AG08395 (cell line): ENCODE results near the gene CEP57L1.

Source experiments
- DNase-seq: peaks from one replicate; pipeline ENCODE4 v3.0.0; 2012; ENCODE audit warnings: mixed read lengths, low spot score

The CEP57L1 gene

DNA sequence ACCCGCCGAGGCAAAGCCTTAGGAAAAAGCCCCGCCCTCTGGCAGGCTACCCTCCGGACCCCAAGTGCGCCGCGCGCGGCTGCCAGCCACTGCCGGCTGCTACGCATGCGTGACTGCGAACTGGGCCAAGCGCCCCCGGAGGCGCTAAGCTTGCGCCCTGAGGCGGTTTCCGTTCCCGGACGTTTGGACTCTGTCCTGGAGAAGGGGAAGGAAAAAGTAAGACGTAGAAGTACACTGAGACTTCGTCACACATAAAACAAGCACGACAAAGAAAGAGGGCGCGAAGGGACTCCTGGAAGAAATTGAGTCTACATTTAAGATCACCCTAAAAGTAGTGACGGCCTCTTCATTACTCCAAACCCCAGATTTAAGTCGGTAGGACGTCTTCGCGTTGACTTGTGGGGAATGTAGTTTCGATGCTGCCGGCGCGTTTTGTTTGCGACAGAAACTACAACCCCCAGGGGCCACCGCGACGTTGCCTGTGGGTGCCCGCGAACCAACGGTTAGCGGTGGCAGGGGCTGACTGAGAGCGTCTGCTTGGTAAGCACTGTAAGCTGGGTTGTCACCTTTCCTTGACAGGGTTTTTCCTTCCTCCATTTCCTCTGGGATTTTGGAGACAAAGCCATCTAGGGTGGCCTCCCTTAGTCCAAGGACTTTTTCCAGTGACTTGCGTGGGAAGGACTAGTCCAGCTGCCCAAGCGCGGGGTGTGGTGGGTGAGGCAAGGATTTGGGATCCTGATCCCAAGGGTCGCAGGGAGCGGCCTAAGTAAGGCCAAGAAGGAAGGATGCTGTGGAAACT, at the start of gene CEP57L1:
Gene CEP57L1, plus strand, starts transcription at position 472 of the 799 bp plus-strand sequence. CDS start 49,715 bp downstream, outside the sequence.
- peak; percentile 84 for DNase-seq

DNA sequence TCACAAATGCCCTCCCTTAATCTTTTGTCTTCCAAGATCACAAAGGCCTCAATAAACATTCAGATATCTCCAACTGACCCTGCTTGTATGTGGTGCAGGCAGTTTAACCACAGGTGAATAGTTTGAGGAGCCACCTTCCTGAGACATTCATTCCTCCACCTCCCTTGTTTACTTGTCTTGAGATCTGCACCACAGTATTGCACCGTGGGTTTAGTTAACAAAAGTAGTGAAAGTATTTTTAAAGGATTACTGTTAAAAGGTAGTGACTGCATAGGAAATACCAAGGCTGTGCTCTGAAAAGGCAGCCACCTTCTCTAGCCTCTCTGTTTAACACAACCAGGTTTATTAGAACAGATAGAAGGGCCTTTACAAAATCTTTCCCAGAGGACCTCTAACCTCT, 47.1 kb upstream of the CEP57L1 start:
- DNase-seq = no peak

DNA sequence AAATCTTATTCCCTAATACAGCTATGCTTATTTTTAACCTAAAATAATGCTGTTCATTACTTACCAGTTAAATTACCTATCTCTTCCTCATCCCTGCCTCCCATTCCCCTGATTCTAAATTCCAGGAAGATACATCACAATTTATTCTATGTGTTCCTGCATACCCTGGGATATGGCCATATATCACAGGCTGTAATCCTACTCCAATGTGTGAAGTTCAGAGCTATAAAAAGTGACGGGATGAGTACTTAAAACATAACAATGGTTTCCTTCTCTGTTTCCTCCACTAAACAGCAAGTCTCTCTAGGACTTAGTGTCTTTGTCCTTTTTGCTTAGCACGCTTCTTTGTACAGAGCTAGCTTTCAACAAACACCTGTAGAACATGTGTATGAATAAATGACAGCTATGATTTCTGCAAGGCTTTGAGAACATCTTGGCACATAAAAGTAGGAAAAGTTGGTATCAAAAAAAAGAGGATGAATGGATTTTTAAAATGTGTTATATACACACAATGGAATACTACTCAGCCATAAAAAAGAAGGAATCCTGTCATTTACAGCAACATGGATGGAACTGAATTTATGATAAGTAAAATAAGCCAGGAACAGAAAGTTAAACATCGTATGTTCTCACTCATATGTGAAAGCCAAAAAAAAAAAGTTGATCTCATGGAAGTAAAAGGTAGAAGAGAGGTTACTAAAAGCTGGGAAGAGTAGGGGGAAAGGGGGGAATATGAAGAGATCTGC, 46.5 kb upstream of the CEP57L1 start:
- no peak for DNase-seq

DNA sequence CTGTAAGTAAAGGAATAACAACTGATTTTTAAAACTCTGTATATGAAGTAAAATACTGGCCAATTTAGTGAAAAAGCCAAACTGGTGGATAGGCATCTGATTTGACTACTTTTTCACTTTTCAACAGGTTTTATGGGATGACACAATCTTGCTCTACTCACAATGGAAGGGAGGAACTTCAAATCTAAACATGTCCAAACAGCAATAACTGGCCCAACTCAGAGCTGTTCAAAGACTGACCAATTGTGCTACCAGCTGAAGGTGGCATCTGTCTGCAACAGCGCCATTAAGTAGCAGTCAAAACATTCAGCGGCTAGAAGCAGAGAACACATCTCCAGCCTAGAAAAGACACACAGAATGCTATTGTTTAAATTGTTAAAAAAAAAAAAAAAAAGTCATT, 45.3 kb upstream of the CEP57L1 start:
- no peak for DNase-seq

DNA sequence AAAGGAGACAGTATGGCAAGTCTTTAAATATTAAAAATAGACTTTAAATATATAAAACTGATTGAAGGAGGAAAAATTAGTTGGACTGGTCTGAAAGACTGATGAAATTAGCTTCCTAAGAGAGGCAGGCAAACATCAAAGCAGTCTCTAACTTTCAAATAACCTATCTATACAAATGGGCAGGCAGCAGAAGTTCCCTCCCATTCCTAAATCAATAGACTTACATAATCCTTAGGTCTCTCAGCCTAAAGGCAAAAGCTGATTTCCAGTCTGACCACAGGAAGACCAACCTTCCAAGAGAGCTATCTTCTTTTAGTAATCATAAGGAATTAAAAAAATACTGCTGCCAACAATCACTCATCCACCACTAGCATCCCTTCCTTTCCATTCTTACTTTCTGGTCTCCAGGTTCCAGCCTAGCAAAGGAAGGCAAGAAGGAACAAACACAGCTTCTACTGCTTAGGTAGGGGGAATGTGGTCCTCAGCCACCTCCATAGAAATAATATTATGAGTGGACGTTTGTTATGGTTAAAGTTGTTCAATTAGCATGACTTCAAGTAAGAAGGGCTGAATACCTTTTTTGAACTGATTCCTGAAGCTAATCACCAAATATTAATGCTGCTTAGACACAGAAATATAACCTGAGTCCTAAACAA, 44.7 kb upstream of the CEP57L1 start:
- DNase-seq = no peak

DNA sequence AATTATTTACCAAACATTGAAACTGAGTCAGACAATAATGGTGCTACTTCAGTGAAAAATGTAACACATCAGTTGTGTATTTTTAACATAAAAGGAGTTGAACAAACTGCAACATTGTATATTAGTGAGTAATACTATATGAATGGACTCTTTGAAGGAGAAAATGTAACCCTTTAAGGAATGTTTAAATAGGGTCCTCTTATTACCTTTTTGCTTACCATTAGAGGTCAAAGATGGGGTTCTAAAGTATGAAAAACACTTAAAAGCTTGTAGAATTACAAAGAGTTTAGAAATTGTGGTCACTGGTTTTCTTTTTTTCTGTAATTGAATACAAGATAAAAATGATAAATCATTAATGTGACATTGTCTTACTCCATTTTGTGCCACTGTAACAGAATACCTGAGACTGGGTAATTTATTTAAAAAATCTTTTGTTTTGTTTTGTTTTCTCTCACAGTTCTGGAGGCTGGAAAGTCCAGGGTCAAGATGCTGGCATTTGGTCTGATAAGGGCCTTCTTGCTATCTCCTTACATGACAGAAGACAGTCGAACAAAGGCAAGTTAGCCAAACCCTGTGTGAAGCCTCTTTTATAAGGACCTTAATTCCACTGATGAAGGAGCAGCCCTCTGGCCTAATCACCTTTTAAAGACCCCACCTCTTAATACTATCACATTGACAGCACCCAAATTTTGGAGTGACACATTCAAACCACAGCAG, 43.8 kb upstream of the CEP57L1 start:
- no peak for DNase-seq

DNA sequence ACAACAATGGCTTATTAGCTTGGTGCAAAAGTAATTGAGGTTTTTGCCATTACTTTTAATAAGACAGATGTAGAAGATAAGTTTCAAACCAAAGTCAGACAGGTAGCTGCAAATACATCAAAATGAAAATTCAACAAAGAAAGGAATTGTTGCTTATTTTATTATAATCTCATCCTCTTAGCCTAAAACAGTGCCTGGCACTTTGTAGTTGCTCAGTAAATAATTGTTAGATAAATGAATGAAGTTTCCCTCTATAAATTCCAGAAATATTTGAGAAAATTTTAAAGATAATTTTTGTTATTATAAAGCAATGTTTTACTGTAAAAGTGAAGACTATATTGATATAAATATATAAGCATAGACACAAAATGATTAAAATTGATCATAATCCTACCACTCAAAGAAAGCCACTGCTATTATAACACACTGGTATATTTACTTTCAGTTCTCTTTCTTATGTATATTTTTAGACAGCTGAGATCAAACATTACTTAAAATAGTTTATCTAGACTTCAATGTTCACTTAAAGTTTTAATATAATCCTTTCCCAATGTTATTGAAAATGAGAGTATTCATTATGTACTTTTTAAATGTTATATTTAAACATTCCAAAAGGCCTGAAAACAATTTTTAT, 43.2 kb upstream of the CEP57L1 start:
- DNase-seq = no peak

DNA sequence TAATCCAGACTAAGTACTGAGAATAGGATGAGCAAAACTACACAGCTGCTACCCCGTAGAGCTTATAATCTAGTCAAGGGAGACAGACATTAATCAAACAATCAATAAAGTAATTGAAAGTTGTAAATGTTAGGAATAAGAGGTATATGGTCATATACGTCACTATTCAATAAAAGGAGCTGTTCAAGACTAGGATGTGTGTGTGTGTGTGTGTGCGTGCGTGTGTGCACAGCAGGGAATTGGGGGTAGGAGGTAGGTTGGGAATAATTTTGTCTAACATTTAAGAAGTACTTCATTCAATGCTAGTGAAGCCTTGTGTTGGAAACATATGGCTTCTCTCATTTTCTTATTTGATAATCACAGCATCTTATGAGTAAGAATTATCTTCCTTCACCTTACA, 42.5 kb upstream of the CEP57L1 start:
- no peak for DNase-seq

DNA sequence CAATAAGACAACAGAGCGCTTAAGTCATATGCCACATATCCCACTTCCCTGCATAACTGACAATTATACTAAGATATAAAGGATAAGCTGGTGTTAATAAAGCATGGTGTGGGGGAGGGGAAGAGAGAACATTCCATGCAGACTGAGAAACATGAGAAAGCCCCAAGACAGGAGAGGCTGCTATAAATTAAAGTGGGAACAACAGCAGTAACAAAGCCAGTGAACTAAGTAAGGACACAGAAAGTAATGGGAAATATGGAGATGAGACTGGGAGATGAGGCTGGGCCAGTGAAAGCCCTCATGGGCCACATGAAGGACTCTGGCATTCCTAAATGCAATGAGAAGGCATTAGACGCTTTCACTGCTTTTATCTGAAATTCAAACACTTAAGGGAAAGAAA, 42.0 kb upstream of the CEP57L1 start:
- no peak for DNase-seq

GRCh38 chr6:109055771-109056235, 39.5 kb upstream of the CEP57L1 start:
- peak; percentile 41 for DNase-seq

DNA sequence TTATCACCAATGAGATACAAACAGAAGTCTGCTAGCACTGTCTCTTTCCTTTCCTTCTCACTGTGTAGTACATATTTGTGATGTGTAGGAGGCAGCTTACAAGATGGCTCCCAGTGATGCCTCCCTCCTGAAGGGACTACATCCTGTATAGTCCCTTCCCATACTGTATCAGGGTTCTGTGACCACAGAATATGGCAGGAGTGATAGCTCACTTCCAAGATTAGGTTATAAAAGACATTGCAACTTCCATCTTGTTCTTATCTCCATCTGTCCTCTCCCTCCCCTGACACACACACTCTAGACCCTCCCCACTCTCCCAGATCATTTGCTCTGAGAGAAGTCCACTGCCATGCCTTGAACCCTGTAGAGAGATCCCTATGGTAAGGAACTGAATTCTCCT, 38.6 kb upstream of the CEP57L1 start:
- no peak for DNase-seq

DNA sequence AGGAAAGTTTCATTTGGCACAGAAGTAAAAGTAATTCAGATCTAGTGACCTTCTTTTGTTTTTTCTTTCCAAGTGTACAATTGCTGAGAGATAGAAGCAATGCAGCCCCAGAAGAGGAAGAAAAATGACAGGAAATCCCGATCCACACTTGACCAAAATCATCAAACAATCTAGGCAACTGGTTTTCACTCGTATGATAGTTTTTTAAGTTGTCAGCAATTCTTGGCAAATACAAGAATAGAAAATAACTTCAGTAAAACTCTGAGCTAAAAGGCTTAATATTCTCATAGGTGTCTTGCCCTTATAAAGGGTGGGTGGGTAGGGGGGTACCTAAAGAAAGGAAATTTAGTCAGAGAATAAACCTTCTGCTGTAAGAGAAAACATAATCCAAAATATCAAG, 36.7 kb upstream of the CEP57L1 start:
- no peak for DNase-seq

- no peak for DNase-seq
Measured at GRCh38 chr6:109059153-109059552, 36.2 kb upstream of the CEP57L1 start.

DNA sequence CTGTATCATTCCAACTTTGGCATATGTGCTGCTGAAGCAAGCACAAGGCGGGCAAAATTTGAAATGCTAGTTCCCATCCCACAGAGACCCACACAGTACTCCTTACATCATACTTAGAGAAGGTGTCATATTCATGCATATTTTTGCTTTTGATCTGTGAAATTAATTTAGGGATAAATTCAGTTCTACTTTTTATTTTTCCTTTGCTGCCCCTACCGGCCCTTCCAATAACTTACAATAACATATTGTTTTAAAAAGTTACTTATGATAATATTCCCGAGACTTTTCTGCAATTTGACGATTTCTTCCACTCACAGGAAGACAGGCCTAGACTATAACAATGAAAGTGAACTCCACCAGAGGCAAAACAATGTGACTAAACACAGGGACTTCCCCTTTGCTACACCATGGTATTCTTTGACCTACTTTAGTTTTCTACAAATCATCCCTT, 35.7 kb upstream of the CEP57L1 start:
- DNase-seq = no peak

GRCh38 chr6:109060571-109060970, 34.7 kb upstream of the CEP57L1 start:
- DNase-seq = no peak

DNA sequence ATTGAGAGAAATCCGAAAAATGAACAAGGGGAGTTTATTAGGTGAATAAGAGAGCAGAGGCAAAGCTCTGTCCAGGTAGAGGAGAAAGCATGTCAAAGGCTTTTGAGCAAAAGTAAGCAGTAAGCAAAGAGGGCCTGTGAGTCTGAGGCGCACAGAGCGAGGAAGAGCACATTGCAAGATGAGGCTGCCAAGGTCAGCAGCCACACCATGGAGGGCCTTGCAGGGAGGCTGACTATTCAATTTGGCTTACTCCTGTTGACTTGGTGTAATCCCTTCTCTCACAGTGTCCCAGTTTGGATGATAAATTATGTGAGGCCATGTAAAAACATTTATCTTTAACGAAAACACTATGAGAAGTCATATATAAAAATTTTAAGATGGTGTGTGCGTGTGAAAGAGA, 33.1 kb upstream of the CEP57L1 start:
- no peak for DNase-seq

- no peak for DNase-seq
Measured at GRCh38 chr6:109062767-109063352, 32.4 kb upstream of the CEP57L1 start.

DNA sequence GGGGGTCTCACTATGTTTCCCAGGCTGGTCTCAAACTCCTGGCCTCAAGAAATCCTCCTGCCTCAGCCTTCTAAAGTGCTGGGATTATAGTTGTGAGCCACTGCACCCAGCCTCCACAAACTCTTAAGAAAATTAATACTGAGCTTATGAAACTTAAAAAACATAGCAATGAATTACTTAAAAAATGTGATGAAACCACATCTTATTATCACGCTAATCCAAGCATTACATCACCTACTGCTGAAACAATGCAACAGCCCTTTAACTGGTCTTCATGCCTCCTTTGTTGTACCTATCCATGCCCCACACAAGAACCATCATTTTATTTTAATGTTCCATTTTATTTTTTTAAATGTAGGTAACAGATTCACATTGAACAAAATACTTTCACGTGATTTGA, 25.6 kb upstream of the CEP57L1 start:
- peak; percentile 21 for DNase-seq

GRCh38 chr6:109071125-109071917, 24.0 kb upstream of the CEP57L1 start:
- no peak for DNase-seq
